ENCODE data around the gene MAST2. TPM values are rescaled to one million over a fixed set of nuclear protein-coding genes. Genes with fewer than 3 reads are reported as not detected.
A peak's percentile ranks its signal among the peaks of the same experiment; 100 is the strongest.

The MAST2 gene
- total and polyA plus RNA-seq, 2 of the 4 experiments (the other 2 are of a cell fraction) = 14.2 to 41.0 TPM

DNA sequence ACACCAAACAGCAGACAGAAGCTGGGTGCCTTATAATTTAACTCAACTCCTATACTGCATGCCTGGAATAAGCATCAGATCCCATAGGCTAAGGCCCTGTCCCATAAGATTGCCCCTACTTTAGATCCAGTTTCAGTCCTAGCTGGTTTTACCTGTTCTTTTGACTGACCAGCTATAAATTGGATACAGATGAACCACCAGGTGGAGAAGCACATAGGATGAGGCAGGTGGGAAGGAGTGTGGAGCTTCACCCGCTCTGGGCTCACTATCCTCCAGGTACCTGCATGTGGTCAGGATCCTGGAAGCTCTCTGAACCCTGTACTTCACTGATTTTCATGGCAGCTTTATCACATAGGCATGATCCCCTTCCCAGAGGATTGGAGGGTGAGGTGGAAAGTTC is 51.3 kb downstream of the MAST2 start:
- H3K14ac ChIP-seq (replicated peaks; ENCODE audit: low read depth, low read length) = no peak overlapping the region
- no peak overlapping the region for H4K8ac ChIP-seq (ENCODE audit: low read depth in 2 of 2, low read length in 2 of 2)
- in situ Hi-C loops (cut with MboI; ENCODE audit: low sequenced_read_pairs) (no loop called here), dilution Hi-C loops (cut with HindIII; ENCODE audit: low sequenced_read_pairs, unreplicated experiment) (no loop called here), intact Hi-C loops (cut with micrococcal nuclease) (no loop called here)
- H3K9ac ChIP-seq (ENCODE audit: low read depth, low read length) = no peak overlapping the region
- peaks cover 18 to 40% of the 10 kb centered on the region in 2 experiments for H3K79me1 ChIP-seq (ENCODE audit: low read depth in 1 of 2, low read length in 2 of 2)
- H3K23ac ChIP-seq (ENCODE audit: low read depth, low read length) = 0 out of 2 replicates have a peak overlapping the region, but pooled peaks have one; percentile 17
- H4K91ac ChIP-seq (ENCODE audit: insufficient read depth, low read depth, low read length) = no peak overlapping the region
- H3K4ac ChIP-seq (ENCODE audit: low read depth, low read length) = no peak overlapping the region
- CTCF ChIA-PET = interaction anchor here (0.6 kb wide), 1 partner anchor 288 kb away, joined by 4 read pairs; no protein-coding TSS in a partner anchor
- H2BK120ac ChIP-seq (ENCODE audit: low read depth, low read length) = no peak overlapping the region
- DNase-seq = no peak
- H3K4me3 ChIP-seq (ENCODE audit: insufficient read depth, low read depth, low read length) = no peak overlapping the region
- no peak overlapping the region for H3K18ac ChIP-seq (ENCODE audit: low read depth, low read length)
- WGBS, 2 experiments (ENCODE audit: extremely low coverage in 2 of 2, insufficient read length in 1 of 2) = no CpG with 5 or more reads among the region's 1 CpG
- H3K56ac ChIP-seq (ENCODE audit: extremely low read depth, insufficient read depth, low read length) = no peak overlapping the region
- H3K27ac ChIP-seq (ENCODE audit: insufficient read depth, low read length) = no peak overlapping the region
- peaks cover 4% of the 10 kb centered on the region; the same call in 1 of the 2 replicates for H4K20me1 ChIP-seq (ENCODE audit: insufficient read depth, low read length)
- ATAC-seq (ENCODE audit: low read depth) = no peak
- H3K9me1 ChIP-seq (ENCODE audit: insufficient read depth, low read length) = peaks cover 5% of the 10 kb centered on the region; the same call in 1 of the 2 replicates
- H3K4me2 ChIP-seq (ENCODE audit: low read depth, low read length) = no peak overlapping the region
- no peak overlapping the region for H2BK5ac ChIP-seq (ENCODE audit: low read depth, low read length, poor library complexity, severe bottlenecking)
- H3K36me3 ChIP-seq (ENCODE audit: control insufficient read depth, insufficient read depth, low read length) = no peaks in the 10 kb centered on the region
- no peak overlapping the region for H4K5ac ChIP-seq (ENCODE audit: low read depth, low read length)
- no peak overlapping the region for H2AFZ ChIP-seq (replicated peaks; ENCODE audit: low read length, poor library complexity)
- POLR2A ChIA-PET (ENCODE audit: unreplicated experiment) = no interaction called here
- no peaks in the 10 kb centered on the region for H3K4me1 ChIP-seq (ENCODE audit: control insufficient read depth, insufficient read depth, low read length)
- H2AK5ac ChIP-seq (ENCODE audit: low read depth, low read length) = no peak overlapping the region
- no peaks in the 10 kb centered on the region for H3K9me3 ChIP-seq (ENCODE audit: control insufficient read depth, insufficient read depth, low read length)
- H2AK9ac ChIP-seq (replicated peaks; ENCODE audit: low read depth, low read length, poor library complexity) = no peak overlapping the region
- BruUV-seq (replicated peaks) = no TSS peak
- no peak overlapping the region for H2BK20ac ChIP-seq (ENCODE audit: low read depth, low read length)
- H3K27me3 ChIP-seq (ENCODE audit: control insufficient read depth, insufficient read depth, low read length) = no peaks in the 10 kb centered on the region
- no peak overlapping the region for H2BK15ac ChIP-seq (ENCODE audit: low read depth, low read length)
- TF ChIP-seq MXI1 (IDR thresholded peaks at IDR 0.05; ENCODE audit: borderline replicate concordance, low read depth, low read length) (no peak), BHLHE40 (IDR thresholded peaks at IDR 0.05; ENCODE audit: low read depth, low read length) (no peak), RFX5 (IDR thresholded peaks at IDR 0.05; ENCODE audit: low read depth, low read length) (no peak), POLR2A (IDR thresholded peaks at IDR 0.05; ENCODE audit: low read depth, low read length) (no peak), CEBPB (IDR thresholded peaks at IDR 0.05; ENCODE audit: low read depth, low read length) (no peak), NFE2L2 (IDR thresholded peaks at IDR 0.05; ENCODE audit: low read depth, low read length) (no peak), RCOR1 (IDR thresholded peaks at IDR 0.05; ENCODE audit: insufficient replicate concordance, low read length) (no peak), FOS (IDR thresholded peaks at IDR 0.05; ENCODE audit: low read depth, low read length) (no peak), RAD21 (IDR thresholded peaks at IDR 0.05; ENCODE audit: low read length) (no peak), CHD1 (IDR thresholded peaks at IDR 0.05; ENCODE audit: low read depth, low read length) (no peak), SMC3 (IDR thresholded peaks at IDR 0.05; ENCODE audit: low read depth, low read length) (no peak), MAFK (IDR thresholded peaks at IDR 0.05; ENCODE audit: low read depth, low read length) (no peak)
- TF ChIP-seq, protein P1, sequence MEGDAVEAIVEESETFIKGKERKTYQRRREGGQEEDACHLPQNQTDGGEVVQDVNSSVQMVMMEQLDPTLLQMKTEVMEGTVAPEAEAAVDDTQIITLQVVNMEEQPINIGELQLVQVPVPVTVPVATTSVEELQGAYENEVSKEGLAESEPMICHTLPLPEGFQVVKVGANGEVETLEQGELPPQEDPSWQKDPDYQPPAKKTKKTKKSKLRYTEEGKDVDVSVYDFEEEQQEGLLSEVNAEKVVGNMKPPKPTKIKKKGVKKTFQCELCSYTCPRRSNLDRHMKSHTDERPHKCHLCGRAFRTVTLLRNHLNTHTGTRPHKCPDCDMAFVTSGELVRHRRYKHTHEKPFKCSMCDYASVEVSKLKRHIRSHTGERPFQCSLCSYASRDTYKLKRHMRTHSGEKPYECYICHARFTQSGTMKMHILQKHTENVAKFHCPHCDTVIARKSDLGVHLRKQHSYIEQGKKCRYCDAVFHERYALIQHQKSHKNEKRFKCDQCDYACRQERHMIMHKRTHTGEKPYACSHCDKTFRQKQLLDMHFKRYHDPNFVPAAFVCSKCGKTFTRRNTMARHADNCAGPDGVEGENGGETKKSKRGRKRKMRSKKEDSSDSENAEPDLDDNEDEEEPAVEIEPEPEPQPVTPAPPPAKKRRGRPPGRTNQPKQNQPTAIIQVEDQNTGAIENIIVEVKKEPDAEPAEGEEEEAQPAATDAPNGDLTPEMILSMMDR (conservative IDR thresholded peaks at IDR 0.05; ENCODE audit: low read depth, low read length) = no peak
- TF ChIP-seq, protein P2, sequence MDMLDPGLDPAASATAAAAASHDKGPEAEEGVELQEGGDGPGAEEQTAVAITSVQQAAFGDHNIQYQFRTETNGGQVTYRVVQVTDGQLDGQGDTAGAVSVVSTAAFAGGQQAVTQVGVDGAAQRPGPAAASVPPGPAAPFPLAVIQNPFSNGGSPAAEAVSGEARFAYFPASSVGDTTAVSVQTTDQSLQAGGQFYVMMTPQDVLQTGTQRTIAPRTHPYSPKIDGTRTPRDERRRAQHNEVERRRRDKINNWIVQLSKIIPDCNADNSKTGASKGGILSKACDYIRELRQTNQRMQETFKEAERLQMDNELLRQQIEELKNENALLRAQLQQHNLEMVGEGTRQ (IDR thresholded peaks at IDR 0.05; ENCODE audit: low read depth, low read length) = no peak

All from IMR-90 (cell line).